ENCODE data around the gene RXRG. TPM values are rescaled to one million over a fixed set of nuclear protein-coding genes. Genes with fewer than 3 reads are reported as not detected.
A peak's percentile ranks its signal among the peaks of the same experiment; 100 is the strongest.

Gene RXRG
- total RNA-seq, 1 experiment from 2014 or later, result not detected

DNA sequence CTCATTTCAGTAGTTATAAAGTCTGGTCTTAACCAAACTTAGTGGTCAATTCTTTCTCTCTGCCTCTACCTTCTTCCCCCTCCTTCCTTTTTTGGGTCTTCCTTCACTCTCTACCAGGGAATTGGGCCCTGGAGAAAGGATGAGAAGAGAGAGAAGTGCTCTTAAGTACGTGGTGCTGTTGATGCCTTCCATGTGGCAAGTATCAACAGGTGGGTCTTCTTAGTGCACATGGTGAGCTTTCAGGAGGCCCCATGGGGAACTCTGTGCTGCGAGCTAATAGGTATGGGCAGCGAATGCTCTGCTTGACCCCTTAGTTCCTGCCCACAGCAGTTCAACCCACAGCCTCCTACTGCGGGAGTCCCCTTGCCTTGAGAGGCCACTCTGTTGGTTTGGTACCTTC, 49.0 kb downstream of the RXRG start:
- intact Hi-C loops (cut with micrococcal nuclease), result loop anchor here (10.0 kb wide), 1 partner anchor 519 kb away; no protein-coding TSS in a partner anchor
- H3K4me3 ChIP-seq (ENCODE audit: low read length), result no peak overlapping the region
- no peak overlapping the region for H3K27ac ChIP-seq (ENCODE audit: low read length)
- no peaks in the 10 kb centered on the region for H3K9me3 ChIP-seq (ENCODE audit: low read length)
- H3K27me3 ChIP-seq (ENCODE audit: low read length), result peaks cover 14% of the 10 kb centered on the region; the same call in 1 of the 2 replicates
- no peaks in the 10 kb centered on the region for H3K9me2 ChIP-seq (replicated peaks; ENCODE audit: low read length)
- H3K4me1 ChIP-seq (ENCODE audit: insufficient read depth, low read length), result peaks cover 8% of the 10 kb centered on the region
- no peaks in the 10 kb centered on the region for H3K36me3 ChIP-seq (ENCODE audit: low read depth, low read length)
- no peak overlapping the region for H3K9ac ChIP-seq (ENCODE audit: low read length)
- ATAC-seq, result no peak
- BruUV-seq (replicated peaks), result no TSS peak
- CTCF ChIA-PET, result no interaction called here
- no peak overlapping the region for H2AFZ ChIP-seq (ENCODE audit: low read length)
- no peak overlapping the region for H3K4me2 ChIP-seq (ENCODE audit: low read length)
- TF ChIP-seq, protein P1, sequence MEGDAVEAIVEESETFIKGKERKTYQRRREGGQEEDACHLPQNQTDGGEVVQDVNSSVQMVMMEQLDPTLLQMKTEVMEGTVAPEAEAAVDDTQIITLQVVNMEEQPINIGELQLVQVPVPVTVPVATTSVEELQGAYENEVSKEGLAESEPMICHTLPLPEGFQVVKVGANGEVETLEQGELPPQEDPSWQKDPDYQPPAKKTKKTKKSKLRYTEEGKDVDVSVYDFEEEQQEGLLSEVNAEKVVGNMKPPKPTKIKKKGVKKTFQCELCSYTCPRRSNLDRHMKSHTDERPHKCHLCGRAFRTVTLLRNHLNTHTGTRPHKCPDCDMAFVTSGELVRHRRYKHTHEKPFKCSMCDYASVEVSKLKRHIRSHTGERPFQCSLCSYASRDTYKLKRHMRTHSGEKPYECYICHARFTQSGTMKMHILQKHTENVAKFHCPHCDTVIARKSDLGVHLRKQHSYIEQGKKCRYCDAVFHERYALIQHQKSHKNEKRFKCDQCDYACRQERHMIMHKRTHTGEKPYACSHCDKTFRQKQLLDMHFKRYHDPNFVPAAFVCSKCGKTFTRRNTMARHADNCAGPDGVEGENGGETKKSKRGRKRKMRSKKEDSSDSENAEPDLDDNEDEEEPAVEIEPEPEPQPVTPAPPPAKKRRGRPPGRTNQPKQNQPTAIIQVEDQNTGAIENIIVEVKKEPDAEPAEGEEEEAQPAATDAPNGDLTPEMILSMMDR (conservative IDR thresholded peaks at IDR 0.05; ENCODE audit: low read depth, low read length), result no peak
- TF ChIP-seq EZH2phosphoT487 (IDR thresholded peaks at IDR 0.05; ENCODE audit: borderline replicate concordance, low read length), result no peak
- TF ChIP-seq EZH2 (IDR thresholded peaks at IDR 0.05; ENCODE audit: low read length, unreplicated experiment), result no peak
- H3K79me2 ChIP-seq (ENCODE audit: low read length), result no peaks in the 10 kb centered on the region
- no peaks in the 10 kb centered on the region for H3F3A ChIP-seq (ENCODE audit: low read length, unreplicated experiment)
- POLR2A ChIA-PET (ENCODE audit: unreplicated experiment), result no interaction called here
- H4K20me1 ChIP-seq (ENCODE audit: low read length), result no peaks in the 10 kb centered on the region
- DNase-seq, result no peak

DNA sequence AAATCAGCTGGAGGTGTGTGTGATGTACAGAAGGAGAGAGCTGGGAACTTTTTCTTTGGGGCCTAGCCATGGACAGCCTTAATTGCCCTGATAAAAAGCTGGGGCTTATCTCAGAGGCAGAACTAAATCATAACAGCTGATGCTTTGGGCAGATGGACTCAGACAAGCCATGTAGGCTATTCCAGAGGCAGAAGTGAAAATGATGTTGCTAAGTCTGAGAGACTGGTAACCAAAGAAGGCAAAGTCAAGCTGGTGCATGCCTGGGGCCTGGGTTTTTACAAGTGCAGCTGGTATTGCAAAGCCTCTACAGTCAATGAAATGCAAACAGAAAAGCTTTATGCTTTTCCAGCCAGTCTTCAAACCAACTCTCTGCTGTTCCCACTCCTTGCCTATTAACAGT, 49.4 kb downstream of the RXRG start:
- no peak for ATAC-seq
- no peak for TF ChIP-seq EZH2 (IDR thresholded peaks at IDR 0.05; ENCODE audit: low read length, unreplicated experiment)
- TF ChIP-seq EZH2phosphoT487 (IDR thresholded peaks at IDR 0.05; ENCODE audit: borderline replicate concordance, low read length), result no peak
- TF ChIP-seq, protein P1 (conservative IDR thresholded peaks at IDR 0.05; ENCODE audit: low read depth, low read length), result no peak
- no peaks in the 10 kb centered on the region for H3K79me2 ChIP-seq (ENCODE audit: low read length)
- DNase-seq, result no peak
- H3K9me3 ChIP-seq (ENCODE audit: low read length), result no peaks in the 10 kb centered on the region
- ChIA-PET CTCF (no interaction called here), POLR2A (ENCODE audit: unreplicated experiment) (no interaction called here)
- no peaks in the 10 kb centered on the region for H4K20me1 ChIP-seq (ENCODE audit: low read length)
- no peak overlapping the region for H3K27ac ChIP-seq (ENCODE audit: low read length)
- intact Hi-C loops (cut with micrococcal nuclease), result loop anchor here (10.0 kb wide), 1 partner anchor 519 kb away; no protein-coding TSS in a partner anchor
- H3K9ac ChIP-seq (ENCODE audit: low read length), result no peak overlapping the region
- H3F3A ChIP-seq (ENCODE audit: low read length, unreplicated experiment), result no peaks in the 10 kb centered on the region
- no TSS peak for BruUV-seq (replicated peaks)
- no peak overlapping the region for H2AFZ ChIP-seq (ENCODE audit: low read length)
- no peak overlapping the region for H3K4me2 ChIP-seq (ENCODE audit: low read length)
- H3K36me3 ChIP-seq (ENCODE audit: low read depth, low read length), result no peaks in the 10 kb centered on the region
- no peaks in the 10 kb centered on the region for H3K9me2 ChIP-seq (replicated peaks; ENCODE audit: low read length)
- H3K4me1 ChIP-seq (ENCODE audit: insufficient read depth, low read length), result peaks cover 8% of the 10 kb centered on the region
- peaks cover 18% of the 10 kb centered on the region for H3K27me3 ChIP-seq (ENCODE audit: low read length)
- H3K4me3 ChIP-seq (ENCODE audit: low read length), result no peak overlapping the region

DNA sequence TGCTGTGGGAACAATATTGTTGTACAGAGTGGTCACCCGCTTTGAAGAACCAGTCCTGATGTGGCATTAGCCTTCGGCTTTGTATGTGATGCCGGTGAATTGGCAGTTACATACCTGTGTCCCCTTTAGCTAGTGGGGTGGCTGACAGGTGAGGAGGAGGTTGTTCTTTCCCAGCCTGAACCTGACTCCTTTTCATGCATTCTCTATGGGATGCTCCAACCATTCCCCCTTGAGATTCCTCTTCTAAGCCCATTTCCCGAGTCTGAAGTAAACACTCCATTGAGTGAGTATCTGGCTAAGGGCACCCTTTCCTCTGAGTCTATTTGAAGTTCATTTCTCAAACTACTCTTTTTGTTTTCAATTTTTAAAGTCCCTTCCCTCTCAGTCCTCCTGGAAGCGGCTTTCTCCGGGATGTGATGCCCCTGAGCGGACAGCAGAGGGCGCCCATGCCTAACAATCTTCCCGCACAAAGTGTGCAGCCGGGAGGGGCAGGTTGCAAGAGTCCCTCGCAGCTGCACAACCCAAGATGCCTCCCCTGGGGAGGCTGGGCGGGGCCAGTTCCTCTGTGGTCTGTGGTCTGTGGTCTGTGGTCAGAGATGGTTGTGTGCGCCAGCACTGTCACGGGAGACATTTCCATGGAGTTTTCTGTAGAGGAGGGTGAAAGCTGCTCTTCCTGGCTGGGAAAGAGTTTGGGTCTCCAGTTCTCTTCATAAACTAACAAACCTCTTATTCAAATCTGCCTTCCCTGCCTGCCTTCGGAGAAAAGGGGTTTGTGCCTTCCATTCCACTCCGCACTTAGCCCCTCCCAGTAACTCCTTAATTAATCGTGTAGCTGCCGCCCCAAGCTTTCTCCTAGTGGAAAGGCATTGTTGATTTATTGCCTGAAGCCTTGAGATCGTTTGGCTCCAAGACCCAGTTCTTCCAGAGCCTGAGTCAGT, 52.0 kb downstream of the RXRG start:
- H3K27ac ChIP-seq (ENCODE audit: low read length), result no peak overlapping the region
- peak; percentile 93 for DNase-seq
- BruUV-seq (replicated peaks), result no TSS peak
- no peaks in the 10 kb centered on the region for H3K36me3 ChIP-seq (ENCODE audit: low read depth, low read length)
- no peak for TF ChIP-seq EZH2phosphoT487 (IDR thresholded peaks at IDR 0.05; ENCODE audit: borderline replicate concordance, low read length)
- TF ChIP-seq, protein P1 (conservative IDR thresholded peaks at IDR 0.05; ENCODE audit: low read depth, low read length), result peak; percentile 98
- no peaks in the 10 kb centered on the region for H3K9me3 ChIP-seq (ENCODE audit: low read length)
- peak overlapping the region; percentile 56 for H3K4me2 ChIP-seq (ENCODE audit: low read length)
- H3K79me2 ChIP-seq (ENCODE audit: low read length), result no peaks in the 10 kb centered on the region
- no peak overlapping the region for H3K9ac ChIP-seq (ENCODE audit: low read length)
- CTCF ChIA-PET, result interaction anchor here (0.8 to 1.0 kb wide), 2 partner anchors 200 to 201 kb away, joined by 4 to 6 read pairs; no protein-coding TSS in a partner anchor
- no peak overlapping the region for H3K4me3 ChIP-seq (ENCODE audit: low read length)
- intact Hi-C loops (cut with micrococcal nuclease), result loop anchor here (1.0 to 10.0 kb wide), 2 partner anchors 200 to 522 kb away; no protein-coding TSS in a partner anchor
- no peak overlapping the region for H2AFZ ChIP-seq (ENCODE audit: low read length)
- H3K27me3 ChIP-seq (ENCODE audit: low read length), result peaks cover 42% of the 10 kb centered on the region
- no peaks in the 10 kb centered on the region for H4K20me1 ChIP-seq (ENCODE audit: low read length)
- no peaks in the 10 kb centered on the region for H3F3A ChIP-seq (ENCODE audit: low read length, unreplicated experiment)
- POLR2A ChIA-PET (ENCODE audit: unreplicated experiment), result no interaction called here
- peaks cover 8% of the 10 kb centered on the region for H3K4me1 ChIP-seq (ENCODE audit: insufficient read depth, low read length)
- H3K9me2 ChIP-seq (replicated peaks; ENCODE audit: low read length), result no peaks in the 10 kb centered on the region
- ATAC-seq, result peak; percentile 95
